ENCODE results near the gene AK9.

The AK9 gene

GRCh38 chr6:109455437-109456110 is 235.4 kb downstream of the AK9 start, which contains the start of gene MICAL1:
Gene MICAL1, minus strand, starts transcription at chr6:109455772. Its CDS starts 1,576 bp downstream, at chr6:109454196.
- DNase-seq, result peak; percentile 26

- no peak for DNase-seq
Measured at GRCh38 chr6:109454496-109455436, 236.2 kb downstream of the AK9 start.

- DNase-seq, result no peak
Measured at GRCh38 chr6:109453594-109454495, 237.2 kb downstream of the AK9 start.

- DNase-seq, result no peak
Measured at GRCh38 chr6:109453156-109453555, 237.8 kb downstream of the AK9 start.

GRCh38 chr6:109452181-109452580 is 238.8 kb downstream of the AK9 start:
- DNase-seq, result no peak

- DNase-seq, result no peak
Measured at GRCh38 chr6:109451376-109451775, 239.6 kb downstream of the AK9 start.

GRCh38 chr6:109450801-109451200 is 240.2 kb downstream of the AK9 start:
- DNase-seq, result no peak

GRCh38 chr6:109449795-109450673 is 241.0 kb downstream of the AK9 start:
- no peak for DNase-seq

GRCh38 chr6:109449064-109449794 is 241.8 kb downstream of the AK9 start:
- DNase-seq, result no peak

- DNase-seq, result no peak
Measured at GRCh38 chr6:109448615-109449014, 242.4 kb downstream of the AK9 start.

GRCh38 chr6:109447878-109448555 is 243.0 kb downstream of the AK9 start:
- no peak for DNase-seq

GRCh38 chr6:109447087-109447486 is 243.9 kb downstream of the AK9 start:
- DNase-seq, result no peak

- DNase-seq, result no peak
Measured at GRCh38 chr6:109446541-109446940, 244.5 kb downstream of the AK9 start.

- no peak for DNase-seq
Measured at GRCh38 chr6:109446072-109446471, 244.9 kb downstream of the AK9 start.

- no peak for DNase-seq
Measured at GRCh38 chr6:109445382-109445781, 245.6 kb downstream of the AK9 start.

- no peak for DNase-seq
Measured at GRCh38 chr6:109443425-109443950, 247.5 kb downstream of the AK9 start.
